Skin epidermis (tissue), 12 donors: ENCODE data around the gene LPA.
"Not testable (repeated sequence)": the region's sequence is repeated elsewhere in the genome, so short reads cannot be mapped to it uniquely, and the experiment has no call there.

Experiments
- H3K27ac ChIP-seq, 21 experiments: fragments of 200-600 bp; sonication (generic) in 11 of 21; one replicate each; pipeline ENCODE4 v1.5.0; 2020; ENCODE audit warnings: mild to moderate bottlenecking in 3 of 21, inconsistent platforms in 2 of 21, moderate library complexity in 2 of 21
- H3K4me3 ChIP-seq, 7 experiments: fragments of 200-600 bp; sonication (generic) in 2 of 7; one replicate each; pipeline ENCODE4 v1.5.0; 2020; ENCODE audit warnings: inconsistent platforms in 2 of 7, mild to moderate bottlenecking in 2 of 7, moderate library complexity in 1 of 7

LPA gene

GRCh38 chr6:160668589-160668988 is 4.5 kb upstream of the LPA start:
- no peak overlapping the region for H3K4me3 ChIP-seq

GRCh38 chr6:160667639-160668481 is 3.8 kb upstream of the LPA start:
- H3K27ac ChIP-seq = no peak overlapping the region
- no peak overlapping the region for H3K4me3 ChIP-seq

More at GRCh38 chr6:160668589-160668988, 4.5 kb upstream of the LPA start:
- H3K27ac ChIP-seq = no peak overlapping the region

DNA sequence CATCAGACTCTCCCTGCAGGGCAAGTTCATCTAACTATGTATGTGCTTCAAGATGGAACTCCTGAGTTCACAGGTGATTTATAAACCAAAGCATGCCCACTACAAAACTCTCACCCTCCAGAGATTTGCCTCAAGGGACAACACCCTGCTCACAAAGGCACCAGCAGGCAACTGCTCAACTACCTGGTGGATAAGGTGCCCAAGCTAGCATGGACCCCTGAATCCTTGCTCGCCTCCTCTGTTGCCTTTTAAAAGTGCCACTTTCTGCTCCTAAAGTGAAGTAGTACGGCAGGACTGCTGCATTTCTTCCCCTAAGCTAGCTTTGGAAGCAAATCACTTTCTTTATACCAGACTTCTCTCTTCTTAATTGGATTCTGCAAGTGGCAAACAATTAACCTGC is 1.2 kb downstream of the LPA start:
- Histone ChIP-seq H3K27ac (no peak overlapping the region), H3K4me3 (no peak overlapping the region)

DNA sequence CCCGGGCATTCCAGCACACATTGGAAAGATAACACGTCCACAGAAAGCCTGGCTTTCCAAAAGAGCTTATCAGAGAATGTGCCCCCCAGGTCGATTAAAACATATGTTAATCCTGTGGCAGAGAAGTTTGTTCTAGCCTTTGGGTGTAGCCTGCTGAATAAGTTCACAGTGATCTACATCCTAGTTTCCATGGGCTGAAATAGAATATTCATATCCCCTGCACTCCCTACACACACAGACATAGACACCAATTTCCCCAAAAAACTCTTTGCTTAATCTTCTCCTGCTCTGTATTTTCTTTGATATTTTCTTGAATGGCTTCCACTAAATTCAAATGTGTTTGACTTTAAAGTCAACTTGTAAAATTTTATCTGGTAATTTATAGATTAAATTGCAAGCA is 1.6 kb downstream of the LPA start:
- no peak overlapping the region for H3K27ac ChIP-seq
- no peak overlapping the region for H3K4me3 ChIP-seq

DNA sequence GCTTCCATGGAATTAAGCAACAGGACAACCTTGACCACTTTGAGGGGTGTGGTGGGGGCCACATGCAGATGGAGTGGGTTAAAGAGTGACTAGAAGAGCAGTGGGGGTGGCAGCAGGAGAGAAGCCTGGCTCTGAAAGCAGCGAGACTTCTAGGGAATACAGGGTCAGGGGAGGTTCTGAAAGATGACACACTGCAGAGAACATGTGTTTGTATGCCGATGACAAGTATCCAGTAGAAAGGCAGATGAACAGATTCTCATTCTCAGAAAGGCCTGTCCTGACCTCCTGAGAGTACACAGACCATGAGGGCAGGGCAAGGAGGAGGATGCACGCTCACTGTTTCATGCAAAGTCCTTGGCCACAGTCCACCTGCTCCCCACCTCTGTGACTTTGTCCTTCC is 2.9 kb downstream of the LPA start:
- Histone ChIP-seq H3K27ac (no peak overlapping the region), H3K4me3 (no peak overlapping the region)

GRCh38 chr6:160659562-160659961 is 4.5 kb downstream of the LPA start:
- no peak overlapping the region for H3K4me3 ChIP-seq
- H3K27ac ChIP-seq = no peak overlapping the region

DNA sequence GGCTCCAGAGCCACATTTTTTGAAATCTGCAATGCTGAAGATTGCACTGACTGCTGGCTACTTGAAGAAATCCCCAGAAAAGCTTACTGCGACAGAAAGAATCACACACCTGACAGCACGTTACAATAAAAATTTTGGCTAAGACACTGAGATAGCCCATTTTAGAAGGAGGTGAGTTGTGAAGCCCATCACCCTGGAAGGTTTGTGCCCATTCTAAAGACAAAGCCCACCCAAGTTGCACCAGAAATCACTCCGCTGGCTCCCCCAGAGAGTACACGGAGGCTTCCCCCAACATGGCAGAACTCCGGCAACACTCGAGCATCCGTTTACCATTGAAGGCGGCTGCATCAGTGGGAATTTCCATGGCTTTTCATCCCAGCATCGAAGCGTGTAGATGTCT is 29.4 kb downstream of the LPA start:
- Histone ChIP-seq H3K27ac (no peak overlapping the region), H3K4me3 (no peak overlapping the region)

DNA sequence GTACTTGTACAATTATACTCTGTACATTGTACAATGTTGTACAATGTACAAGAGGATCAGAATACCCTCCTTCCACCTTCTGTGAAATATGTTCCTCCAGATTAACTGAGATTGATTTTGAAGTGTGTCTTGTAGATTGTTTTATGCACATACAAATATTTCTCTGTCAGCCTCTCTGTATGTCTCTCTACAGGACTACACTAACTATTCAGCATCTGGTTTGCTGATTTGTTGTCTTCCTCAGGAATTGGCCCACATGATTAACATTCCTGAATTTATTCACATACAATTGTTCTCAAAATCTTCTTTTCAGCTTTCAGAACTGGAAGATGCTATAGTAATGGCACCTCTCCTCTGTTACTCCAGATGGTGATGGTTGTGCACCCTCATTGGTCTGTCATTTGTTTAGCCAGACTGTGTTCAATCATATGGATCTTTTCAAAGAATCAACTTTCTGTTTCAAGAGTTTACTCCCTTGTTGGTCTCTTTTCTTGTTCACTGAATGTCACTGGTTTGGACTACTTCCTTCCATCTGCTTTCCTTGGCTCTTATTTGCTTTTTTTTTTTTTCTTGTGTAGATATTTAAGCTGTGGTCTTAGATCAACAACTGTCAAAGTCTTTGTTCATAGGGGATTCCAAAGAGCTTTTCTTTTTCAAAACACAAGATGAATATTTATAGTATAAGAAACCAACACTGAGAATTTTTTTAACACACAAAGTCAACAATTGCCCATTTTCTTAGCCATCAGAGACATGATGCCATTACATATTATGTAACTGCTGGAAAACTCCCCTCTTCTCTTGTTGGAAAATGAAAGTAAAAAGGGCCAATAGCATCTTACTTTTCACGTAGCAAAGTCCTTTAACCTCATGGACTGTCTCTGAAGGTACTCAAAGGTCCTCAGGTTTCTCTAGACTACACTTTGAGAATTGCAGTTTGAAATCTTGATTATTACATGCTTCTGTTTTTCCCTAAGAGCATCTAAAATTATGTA is 67.9 kb downstream of the LPA start:
- Histone ChIP-seq H3K4me3 (no peak overlapping the region), H3K27ac (no peak overlapping the region)

GRCh38 chr6:160595297-160595696 is 68.8 kb downstream of the LPA start:
- not testable (repeated sequence) for H3K27ac ChIP-seq, H3K4me3 ChIP-seq

DNA sequence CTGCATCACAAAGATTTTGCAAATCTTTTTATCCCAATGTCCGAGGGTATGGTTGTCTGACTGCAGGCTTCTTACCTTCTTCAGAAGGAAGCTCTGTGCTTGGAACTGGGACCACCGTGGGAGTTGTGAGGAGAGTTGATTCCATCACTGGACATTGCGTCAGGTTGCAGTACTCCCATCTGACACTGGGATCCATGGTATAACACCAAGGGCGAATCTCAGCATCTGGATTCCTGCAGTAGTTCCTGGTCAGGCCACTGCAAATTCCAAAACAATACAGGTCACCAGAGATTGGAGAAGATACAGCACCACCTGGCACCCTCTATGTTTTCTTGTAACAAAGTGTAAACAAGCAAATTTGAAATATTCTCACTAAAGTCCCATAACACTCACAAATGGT is 77.7 kb downstream of the LPA start:
- Histone ChIP-seq H3K4me3 (no peak overlapping the region), H3K27ac (no peak overlapping the region)

DNA sequence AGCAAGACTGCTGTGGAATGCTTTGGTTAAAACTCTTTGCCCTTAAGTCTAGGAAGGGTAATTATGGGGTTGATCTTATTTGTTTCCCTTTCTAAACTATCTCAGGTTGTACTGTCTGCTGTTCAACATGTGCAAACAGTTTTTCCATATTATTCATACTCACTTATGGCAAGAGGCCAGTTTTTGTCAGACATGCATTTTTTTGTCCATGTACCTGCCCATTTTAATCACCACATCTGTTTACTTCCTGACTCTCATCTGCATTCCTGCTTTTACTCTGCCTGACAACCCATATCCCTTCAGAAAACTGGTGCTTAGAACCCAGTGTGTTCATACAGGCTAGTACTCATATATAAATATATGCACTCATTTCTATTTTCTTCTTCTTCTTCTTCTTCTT is 80.3 kb downstream of the LPA start:
- no peak overlapping the region for H3K4me3 ChIP-seq
- no peak overlapping the region for H3K27ac ChIP-seq

DNA sequence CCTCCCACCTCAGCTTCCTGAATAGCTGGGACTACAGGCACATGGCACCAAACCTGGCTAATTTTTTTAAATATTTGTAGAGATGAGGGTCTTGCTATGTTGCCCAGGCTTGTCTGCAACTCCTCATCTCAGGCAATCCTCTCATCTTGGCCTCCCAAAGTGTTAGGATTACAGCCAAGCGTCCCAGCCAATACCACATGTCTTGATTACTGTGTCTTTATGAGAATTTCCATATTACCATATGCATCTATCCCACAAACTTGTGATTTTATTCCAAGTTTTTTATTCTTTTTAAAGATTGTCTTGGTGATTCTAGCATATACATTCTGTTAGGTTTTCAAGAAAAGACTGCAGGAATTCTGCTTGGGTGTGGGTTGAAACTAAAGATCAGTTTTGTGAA is 82.7 kb downstream of the LPA start:
- no peak overlapping the region for H3K27ac ChIP-seq
- H3K4me3 ChIP-seq = no peak overlapping the region

DNA sequence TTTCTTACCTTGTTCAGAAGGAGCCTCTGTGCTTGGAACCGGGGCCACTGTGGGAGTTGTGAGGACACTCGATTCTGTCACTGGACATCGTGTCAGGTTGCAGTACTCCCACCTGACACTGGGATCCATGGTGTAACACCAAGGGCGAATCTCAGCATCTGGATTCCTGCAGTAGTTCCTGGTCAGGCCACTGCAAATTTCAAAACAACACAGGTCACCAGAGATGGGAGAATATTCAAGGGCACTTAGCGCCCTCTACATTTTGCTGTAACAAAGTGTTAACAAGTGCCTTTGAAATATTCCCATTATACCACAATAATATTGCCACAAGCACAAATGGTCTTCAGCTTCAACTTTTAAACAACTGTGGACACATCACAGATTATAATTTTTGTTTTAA is 85.6 kb downstream of the LPA start:
- not testable (repeated sequence) for H3K4me3 ChIP-seq, H3K27ac ChIP-seq

DNA sequence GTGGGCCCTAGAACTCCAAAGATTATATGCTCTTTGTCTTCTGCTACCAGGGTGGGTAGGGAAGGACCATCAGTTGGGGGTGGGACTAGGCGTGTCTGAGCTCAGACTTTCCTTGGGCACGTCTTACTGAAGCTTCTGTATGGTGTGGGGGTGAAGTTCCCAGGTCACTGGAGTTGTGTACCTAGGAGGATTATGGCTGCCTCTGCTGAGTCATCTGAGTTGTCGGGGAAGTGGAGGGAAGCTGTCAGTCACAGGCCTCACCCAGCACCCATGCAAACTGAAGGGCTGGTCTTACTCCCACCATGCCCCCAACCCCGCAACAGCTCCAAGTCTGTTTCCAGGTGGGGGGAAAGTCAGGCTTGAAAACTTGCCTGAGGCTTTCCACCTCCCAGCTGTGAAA is 90.1 kb downstream of the LPA start:
- Histone ChIP-seq H3K4me3 (no peak overlapping the region), H3K27ac (no peak overlapping the region)

DNA sequence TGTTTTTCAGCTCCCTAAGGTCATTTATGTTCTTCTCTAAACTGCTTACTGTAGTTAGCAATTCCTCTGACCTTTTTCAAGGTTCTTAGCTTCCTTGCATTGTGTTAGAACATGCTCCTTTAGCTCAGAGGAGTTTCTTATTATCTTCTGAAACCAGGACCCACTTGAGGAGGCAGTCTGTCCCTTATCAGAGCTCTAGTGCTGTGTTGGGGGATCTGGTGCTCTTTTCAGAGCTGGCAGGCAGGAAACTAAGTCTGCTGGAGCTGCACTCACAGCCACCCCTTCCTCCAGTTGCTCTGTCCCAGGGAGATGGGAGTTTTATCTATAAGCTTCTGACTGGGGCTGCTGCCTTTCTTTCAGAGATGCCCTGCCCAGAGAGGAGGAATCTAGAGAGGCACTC is 92.9 kb downstream of the LPA start:
- not testable (repeated sequence) for H3K27ac ChIP-seq, H3K4me3 ChIP-seq

DNA sequence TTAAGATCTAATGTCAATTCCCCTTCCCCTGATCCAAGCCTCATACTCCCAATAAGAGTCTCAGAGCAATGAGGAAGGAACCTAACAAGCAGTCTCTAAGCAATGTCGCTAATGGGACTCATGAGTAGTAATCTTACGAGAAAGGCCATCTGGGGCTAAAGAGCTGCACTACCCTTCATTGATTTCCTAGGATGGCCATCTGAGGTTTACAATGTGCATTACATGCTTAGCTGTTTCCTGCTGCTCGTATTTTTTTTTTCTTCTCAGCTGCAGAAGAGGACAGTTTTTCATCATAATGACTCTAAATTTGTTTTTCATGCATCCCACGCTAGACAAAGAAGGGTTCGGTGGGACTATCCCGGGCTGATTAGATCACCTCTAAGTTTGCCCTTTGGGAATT is 119.3 kb downstream of the LPA start:
- Histone ChIP-seq H3K4me3 (no peak overlapping the region), H3K27ac (no peak overlapping the region)

DNA sequence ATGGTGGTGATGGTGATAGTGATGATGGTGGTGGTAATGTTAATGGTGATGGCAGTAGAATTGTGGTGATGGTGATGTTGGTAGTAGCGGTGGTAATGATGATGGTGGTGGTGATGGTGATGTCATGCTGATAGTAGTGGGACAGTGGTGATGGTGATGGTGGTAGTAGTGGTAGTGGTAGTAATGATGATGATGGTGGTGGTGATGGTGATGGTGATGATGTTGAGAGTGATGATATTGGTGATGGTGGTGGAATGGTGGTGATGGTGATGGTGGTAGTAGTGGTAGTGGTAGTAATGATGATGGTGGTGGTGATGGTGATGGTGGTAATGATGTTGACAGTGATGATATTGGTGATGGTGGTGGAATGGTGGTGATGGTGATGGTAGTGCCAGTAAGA is 128.8 kb downstream of the LPA start:
- no peak overlapping the region for H3K27ac ChIP-seq
- H3K4me3 ChIP-seq = no peak overlapping the region

GRCh38 chr6:160534050-160534696 is 129.9 kb downstream of the LPA start:
- H3K27ac ChIP-seq = no peak overlapping the region

DNA sequence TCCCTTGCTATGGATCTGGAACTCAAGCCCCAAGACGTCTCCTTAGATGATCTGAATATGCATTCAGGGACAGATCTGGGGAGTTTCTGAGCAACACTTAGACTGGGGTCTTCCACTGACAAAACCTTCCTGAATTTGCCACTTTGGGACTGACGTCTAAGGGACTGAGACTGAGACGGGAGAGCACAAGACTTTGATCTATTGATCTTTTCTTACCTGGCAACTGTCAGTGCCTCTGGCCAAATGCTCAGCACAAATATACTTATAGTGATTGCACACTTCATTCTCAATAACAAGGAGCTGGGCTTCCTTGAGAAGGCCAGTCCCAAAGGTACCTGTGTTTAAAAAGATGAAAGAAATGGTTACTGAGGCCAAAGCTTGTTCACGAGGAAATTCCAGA is 131.8 kb downstream of the LPA start:
- Histone ChIP-seq H3K27ac (no peak overlapping the region), H3K4me3 (no peak overlapping the region)

More at GRCh38 chr6:160534050-160534696, 129.9 kb downstream of the LPA start:
- H3K4me3 ChIP-seq = no peak overlapping the region

GRCh38 chr6:160531826-160532225 is 132.2 kb downstream of the LPA start:
- Histone ChIP-seq H3K4me3 (no peak overlapping the region), H3K27ac (no peak overlapping the region)
